AG04450 (cell line): ENCODE measurements around the gene ACAP3. TPM values are rescaled to one million over a fixed set of nuclear protein-coding genes. Genes with fewer than 3 reads are reported as not detected.

Experiments
- CTCF ChIA-PET: fragments of 300-600, 350-600 bp; formaldehyde crosslinking; extraction: SDS; loops from one replicate; lab custom pipeline; 2022; ENCODE audit warnings: antibody characterized with exemption, inconsistent platforms; lab: Charles Lee
- POLR2A ChIA-PET: fragments of 350-600 bp; formaldehyde crosslinking; extraction: SDS; loops from one replicate; lab custom pipeline; 2021; ENCODE audit warnings: antibody characterized with exemption, inconsistent platforms; lab: Yijun Ruan, JAX
- DNase-seq: peaks from one replicate; pipeline ENCODE4 v3.0.0-alpha.2; 2011; ENCODE audit warnings: low read depth, low spot score
- H3K27ac ChIP-seq: one replicate; pipeline ENCODE4 v1.5.1; 2012; ENCODE audit warnings: low read depth, low read length, control low read depth
- H3K27me3 ChIP-seq: one replicate; pipeline ENCODE4 v1.6.0; 2012; ENCODE audit warnings: low read length; ENCODE audit not compliant: control insufficient read depth, insufficient read depth
- H3K4me3 ChIP-seq: 2 replicates; pipeline ENCODE4 v1.5.1; 2011; ENCODE audit warnings: mild to moderate bottlenecking, low read depth, low read length, control low read depth
- H3K9me3 ChIP-seq: 2 replicates; pipeline ENCODE4 v1.5.1; 2012; ENCODE audit warnings: low read length; ENCODE audit not compliant: control insufficient read depth, insufficient read depth
- polyA plus RNA-seq: library from polyadenylated mRNA; depleted of rRNA; stranded (reverse); fragments of >200 nt; gene quantifications from 2 replicates; pipeline ENCODE4 v1.2.3, GENCODE V29; 2011
- TF ChIP-seq, protein P1 (sequence below): IDR thresholded peaks from 2 replicates; pipeline ENCODE4 v1.5.1; 2011; ENCODE audit warnings: low read depth, low read length, control low read depth, inconsistent platforms

Gene ACAP3
- polyA plus RNA-seq, 1 experiment = 17.5 TPM

GRCh38 chr1:1264868-1265272, 42.9 kb downstream of the ACAP3 start:
- Histone ChIP-seq H3K27ac (peak overlapping the region; percentile 100), H3K27me3 (no peaks in the 10 kb centered on the region), H3K9me3 (no peaks in the 10 kb centered on the region), H3K4me3 (peak overlapping the region; percentile 10; the same call in 1 of the 2 replicates)
- CTCF ChIA-PET = no interaction called here
- peak; percentile 98 for DNase-seq
- TF ChIP-seq, protein P1, sequence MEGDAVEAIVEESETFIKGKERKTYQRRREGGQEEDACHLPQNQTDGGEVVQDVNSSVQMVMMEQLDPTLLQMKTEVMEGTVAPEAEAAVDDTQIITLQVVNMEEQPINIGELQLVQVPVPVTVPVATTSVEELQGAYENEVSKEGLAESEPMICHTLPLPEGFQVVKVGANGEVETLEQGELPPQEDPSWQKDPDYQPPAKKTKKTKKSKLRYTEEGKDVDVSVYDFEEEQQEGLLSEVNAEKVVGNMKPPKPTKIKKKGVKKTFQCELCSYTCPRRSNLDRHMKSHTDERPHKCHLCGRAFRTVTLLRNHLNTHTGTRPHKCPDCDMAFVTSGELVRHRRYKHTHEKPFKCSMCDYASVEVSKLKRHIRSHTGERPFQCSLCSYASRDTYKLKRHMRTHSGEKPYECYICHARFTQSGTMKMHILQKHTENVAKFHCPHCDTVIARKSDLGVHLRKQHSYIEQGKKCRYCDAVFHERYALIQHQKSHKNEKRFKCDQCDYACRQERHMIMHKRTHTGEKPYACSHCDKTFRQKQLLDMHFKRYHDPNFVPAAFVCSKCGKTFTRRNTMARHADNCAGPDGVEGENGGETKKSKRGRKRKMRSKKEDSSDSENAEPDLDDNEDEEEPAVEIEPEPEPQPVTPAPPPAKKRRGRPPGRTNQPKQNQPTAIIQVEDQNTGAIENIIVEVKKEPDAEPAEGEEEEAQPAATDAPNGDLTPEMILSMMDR = peak; percentile 64
- POLR2A ChIA-PET = interaction anchor here (0.6 to 1.7 kb wide), 8 partner anchors 9 to 246 kb away, joined by 3 to 10 read pairs (median 3); partner anchors contain the start of gene UBE2J2

DNA sequence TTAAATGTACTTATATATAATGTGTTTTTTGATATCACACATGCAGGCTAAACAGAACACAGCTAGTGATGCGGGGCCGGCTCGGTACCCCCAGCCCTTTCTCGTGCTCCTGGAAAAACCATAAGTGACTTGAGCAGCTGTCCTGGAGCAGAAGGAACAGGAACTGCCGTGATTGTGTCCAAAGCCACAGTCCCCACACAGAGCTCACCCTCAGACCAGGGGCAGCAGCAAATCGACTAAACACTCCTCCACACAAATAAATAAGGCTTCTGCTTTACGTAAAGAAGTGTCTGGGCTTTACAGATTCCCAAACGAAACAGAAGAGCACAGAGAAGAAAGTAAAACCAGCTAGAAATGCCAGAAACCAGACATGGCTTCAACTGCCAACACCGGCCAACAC, 43.7 kb downstream of the ACAP3 start:
- CTCF ChIA-PET = interaction anchor here (1.3 kb wide), 1 partner anchor 142 kb away, joined by 5 read pairs; no protein-coding TSS in a partner anchor
- H3K27me3 ChIP-seq = no peaks in the 10 kb centered on the region
- POLR2A ChIA-PET = interaction anchor here (0.7 to 1.7 kb wide), 5 partner anchors 10 to 245 kb away, joined by 3 to 10 read pairs (median 3); partner anchors contain the start of gene UBE2J2

GRCh38 chr1:1262758-1263157, 45.0 kb downstream of the ACAP3 start:
- TF ChIP-seq, protein P1 = no peak
- Histone ChIP-seq H3K4me3 (no peak overlapping the region), H3K27me3 (no peaks in the 10 kb centered on the region), H3K27ac (no peak overlapping the region), H3K9me3 (no peaks in the 10 kb centered on the region; the same call in 1 of the 2 replicates)
- DNase-seq = no peak
- POLR2A ChIA-PET = interaction anchor here (1.8 kb wide), 1 partner anchor 11 kb away, joined by 4 read pairs; the partner anchor contains the start of gene UBE2J2
- CTCF ChIA-PET = no interaction called here

More for the DNA sequence above, 43.7 kb downstream of the ACAP3 start:
- no peaks in the 10 kb centered on the region for H3K9me3 ChIP-seq
- TF ChIP-seq, protein P1 = no peak
- DNase-seq = no peak
- peak overlapping the region; percentile 13; the same call in 1 of the 2 replicates for H3K4me3 ChIP-seq
- peak overlapping the region; percentile 100 for H3K27ac ChIP-seq

- Histone ChIP-seq H3K4me3 (no peak overlapping the region), H3K9me3 (no peaks in the 10 kb centered on the region; the same call in 1 of the 2 replicates), H3K27me3 (no peaks in the 10 kb centered on the region), H3K27ac (no peak overlapping the region)
- DNase-seq = no peak
- POLR2A ChIA-PET = interaction anchor here (1.8 kb wide), 1 partner anchor 12 kb away, joined by 4 read pairs; the partner anchor contains the start of gene UBE2J2
- CTCF ChIA-PET = no interaction called here
- TF ChIP-seq, protein P1 = no peak
Measured at GRCh38 chr1:1262071-1262470, 45.7 kb downstream of the ACAP3 start.
